GM21447 (cell line): ENCODE measurements around the gene TSPAN31.
A peak's percentile ranks its signal among the peaks of the same experiment; 100 is the strongest.

Experiments
- ATAC-seq: cut with Tn5 transposase; IDR thresholded peaks from one replicate; pipeline ENCODE4 v1.9.1; 2021; ENCODE audit not compliant: unreplicated experiment

TSPAN31 gene

GRCh38 chr12:57735198-57735855 is 9.5 kb upstream of the TSPAN31 start:
- no peak for ATAC-seq

DNA sequence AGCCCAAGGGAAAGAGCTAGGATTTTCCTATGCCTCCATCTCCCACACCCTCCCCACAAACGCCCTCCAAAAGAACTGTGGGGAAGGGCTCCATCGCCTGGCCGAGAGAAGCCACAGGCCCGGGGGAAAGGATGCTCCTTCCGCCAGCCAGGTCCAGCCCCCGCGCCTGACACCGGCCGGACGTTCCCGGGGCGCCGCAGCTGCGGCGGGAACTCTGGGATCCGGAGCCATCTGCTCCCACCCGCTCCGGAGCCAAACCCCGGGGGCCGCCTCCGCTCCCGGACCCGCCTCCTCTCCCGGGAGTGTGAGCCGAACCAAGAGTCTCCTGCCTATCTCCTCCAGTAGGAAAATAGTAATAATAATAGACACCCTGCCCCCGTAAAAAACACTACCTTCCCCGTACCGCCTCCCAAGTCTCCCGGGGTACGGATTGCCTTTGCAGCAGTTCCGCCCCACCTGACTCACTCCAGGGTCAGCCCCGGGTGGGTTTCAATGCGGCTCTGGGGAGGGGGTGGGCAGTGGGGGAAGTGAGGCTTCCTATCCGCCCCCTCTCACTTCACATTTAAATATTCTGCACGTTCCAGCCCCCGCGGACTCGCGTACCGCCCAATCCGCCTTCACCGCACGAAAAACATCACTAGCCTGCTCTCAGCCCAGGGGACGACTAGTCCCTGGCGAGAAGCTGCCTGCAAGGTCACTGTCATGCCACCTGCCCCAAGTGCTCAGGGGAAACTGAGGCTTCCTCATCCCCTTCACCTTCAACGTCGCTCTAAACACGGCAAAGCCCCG is 8.7 kb upstream of the TSPAN31 start:
- ATAC-seq: no peak

DNA sequence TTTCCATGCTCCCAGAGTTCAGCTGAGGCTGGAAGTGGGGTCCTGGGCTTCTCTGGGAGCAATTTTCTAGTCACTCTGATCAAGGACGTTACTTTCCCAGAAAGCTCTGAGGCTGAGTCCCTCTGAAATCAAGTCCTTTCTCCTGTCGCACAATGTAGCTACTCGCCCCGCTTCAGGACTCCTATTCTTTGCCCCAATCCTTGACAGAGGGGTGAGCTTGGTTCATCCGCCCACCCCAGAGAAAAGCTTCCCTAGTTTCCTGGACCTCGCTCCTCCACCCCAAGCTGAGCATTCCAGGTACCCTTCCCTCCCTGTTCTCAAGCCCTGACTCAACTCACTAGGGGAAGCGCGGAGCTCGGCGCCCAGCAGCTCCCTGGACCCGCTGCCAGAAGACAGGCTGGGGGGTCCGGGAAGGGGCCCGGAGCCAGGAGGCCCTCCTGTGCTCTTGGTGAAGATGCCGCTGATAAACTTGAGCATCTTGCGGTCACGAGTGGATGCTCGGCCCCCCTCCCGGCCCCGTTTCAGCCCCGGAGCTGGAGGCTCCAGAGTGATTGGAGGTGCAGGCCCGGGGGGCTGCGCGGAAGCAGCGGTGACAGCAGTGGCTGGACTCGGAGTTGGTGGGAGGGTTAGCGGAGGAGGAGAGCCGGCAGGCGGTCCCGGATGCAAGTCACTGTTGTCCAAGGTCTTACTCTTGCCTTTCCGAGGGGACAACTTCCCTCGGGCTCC is 7.9 kb upstream of the TSPAN31 start:
- no peak for ATAC-seq

GRCh38 chr12:57737467-57738460 is 7.1 kb upstream of the TSPAN31 start:
- no peak for ATAC-seq

GRCh38 chr12:57738661-57739237 is 6.1 kb upstream of the TSPAN31 start, which contains the start of gene AGAP2:
Gene AGAP2 (minus strand): TSS chr12:57738742. CDS start chr12:57738246, 496 bp downstream.
- ATAC-seq: no peak

- no peak for ATAC-seq
These were observed 5.5 kb upstream of the TSPAN31 start for GRCh38 chr12:57739387-57739786.

DNA sequence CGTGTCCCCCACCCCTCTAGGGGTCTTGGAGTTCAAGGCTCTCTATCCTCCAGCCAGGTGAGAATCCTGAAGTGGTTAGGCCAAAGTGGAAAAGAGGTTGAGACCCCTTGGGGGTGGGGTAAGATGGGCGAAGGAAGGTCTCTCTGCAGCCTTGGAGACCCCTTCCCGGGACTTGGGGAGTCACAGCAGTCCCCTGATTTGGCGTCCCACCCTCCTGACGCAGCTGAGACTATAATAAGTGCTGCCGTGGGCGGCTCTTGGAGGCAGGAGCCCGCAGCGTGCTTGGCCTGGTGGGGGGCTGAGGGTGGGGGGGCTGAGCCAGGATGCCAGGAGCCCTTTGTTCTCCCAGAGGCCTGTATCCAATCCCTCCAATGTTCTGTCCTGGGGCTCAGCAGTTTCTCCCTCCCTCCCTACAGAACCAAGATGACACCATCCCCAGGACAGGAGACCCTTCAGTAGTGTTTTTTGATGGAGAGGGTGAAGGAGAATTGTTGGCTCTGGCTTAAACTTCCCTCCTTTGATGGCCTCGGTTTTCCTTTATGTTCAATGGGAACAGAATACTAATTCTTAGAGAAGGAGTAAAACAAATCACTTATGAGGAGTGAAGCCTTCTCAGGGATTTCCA is 4.8 kb upstream of the TSPAN31 start:
- ATAC-seq: no peak

GRCh38 chr12:57740656-57741412 is 4.0 kb upstream of the TSPAN31 start:
- ATAC-seq: peak; percentile 48

GRCh38 chr12:57741413-57741789 is 3.4 kb upstream of the TSPAN31 start:
- no peak for ATAC-seq

DNA sequence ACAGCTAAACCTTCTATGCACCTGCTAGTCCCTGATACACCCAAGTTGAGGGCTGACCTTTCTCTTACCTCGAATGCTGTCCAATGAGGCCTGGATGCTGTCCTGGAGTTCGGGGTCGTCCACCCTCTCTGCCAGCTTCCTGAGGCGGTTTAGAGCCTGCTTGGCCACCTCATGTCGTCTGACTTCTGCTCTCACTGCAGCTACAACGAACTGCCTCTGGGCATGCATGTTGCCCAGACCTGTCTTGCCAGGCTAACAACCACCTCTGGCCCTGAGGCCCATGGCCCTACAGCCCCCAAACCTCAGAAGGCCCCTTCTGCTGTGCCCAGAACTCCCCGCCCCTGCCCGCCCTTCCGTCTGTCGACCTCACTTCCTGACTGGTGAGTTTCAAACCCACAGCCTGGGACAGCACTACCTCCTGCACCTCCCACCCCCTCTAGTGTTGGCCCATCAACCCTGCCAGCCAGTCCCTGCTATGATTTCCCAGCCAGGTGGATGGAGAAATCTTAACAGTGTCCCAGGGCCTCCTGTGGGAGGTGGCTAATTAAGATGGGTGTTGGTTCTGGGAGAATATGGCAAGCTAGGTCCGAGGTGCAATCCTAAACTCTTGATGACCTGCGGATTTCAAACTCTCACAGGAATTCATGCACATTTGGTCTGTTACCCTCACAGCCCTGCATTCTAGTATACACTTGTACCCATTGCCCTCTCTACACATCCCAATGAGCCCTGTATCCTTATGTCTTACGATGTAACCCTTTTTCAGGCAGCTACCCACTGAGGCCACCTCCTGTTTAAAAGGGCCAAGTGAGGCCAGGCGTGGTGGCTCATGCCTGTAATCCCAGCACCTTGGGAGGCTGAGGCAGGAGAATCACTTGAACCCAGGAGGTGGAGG is 2.7 kb upstream of the TSPAN31 start:
- ATAC-seq: peak; percentile 62

GRCh38 chr12:57743769-57744168 is 1.1 kb upstream of the TSPAN31 start:
- no peak for ATAC-seq

GRCh38 chr12:57744194-57744776 is 554 bp upstream of the TSPAN31 start:
- peak; percentile 22 for ATAC-seq

GRCh38 chr12:57745485-57745881 is 644 bp downstream of the TSPAN31 start:
- ATAC-seq: no peak

- no peak for ATAC-seq
These were observed 1.2 kb downstream of the TSPAN31 start for GRCh38 chr12:57746025-57746424.

- no peak for ATAC-seq
These were observed 4.2 kb downstream of the TSPAN31 start for GRCh38 chr12:57749061-57749460.

DNA sequence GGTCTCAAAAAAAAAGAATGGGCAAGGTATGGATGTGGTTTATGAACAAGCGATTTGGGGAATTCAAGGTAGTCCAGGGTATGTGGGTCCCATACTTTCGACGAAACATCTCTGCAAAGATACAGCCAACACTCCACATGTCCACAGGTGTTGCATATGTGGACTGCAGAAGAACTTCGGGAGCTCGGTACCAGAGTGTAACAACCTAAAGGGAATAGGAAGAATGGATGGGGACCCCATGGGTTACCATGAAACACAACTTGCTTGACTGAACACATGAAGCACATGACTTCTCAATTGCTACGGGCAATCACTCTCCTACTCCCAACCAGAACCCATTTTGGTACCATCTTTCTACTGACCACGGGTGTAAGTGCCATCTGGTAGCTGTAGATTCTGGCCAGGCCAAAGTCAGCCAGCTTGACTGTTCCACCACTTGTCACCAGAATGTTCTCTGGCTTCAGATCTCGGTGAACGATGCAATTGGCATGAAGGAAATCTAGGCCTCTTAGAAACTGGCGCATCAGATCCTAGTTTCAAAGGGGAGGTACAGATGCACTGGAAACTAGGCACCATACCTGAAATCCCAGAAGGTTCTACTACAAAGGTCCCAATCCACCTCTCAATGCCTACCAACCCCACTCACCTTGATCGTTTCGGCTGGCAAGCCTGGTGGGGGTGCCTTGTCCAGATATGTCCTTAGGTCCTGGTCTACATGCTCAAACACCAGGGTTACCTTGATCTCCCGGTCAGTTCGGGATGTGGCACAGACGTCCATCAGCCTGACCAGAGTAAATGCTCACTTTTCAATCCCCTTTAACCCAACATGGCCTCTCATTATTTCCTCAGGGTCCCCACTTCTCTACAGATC is 6.0 kb downstream of the TSPAN31 start:
- no peak for ATAC-seq

GRCh38 chr12:57751432-57751787 is 6.6 kb downstream of the TSPAN31 start:
- no peak for ATAC-seq
